Stimulated activated CD8-positive, alpha-beta memory T cell treated with anti-CD3 and anti-CD28 coated beads, Interleukin-2, amount 100 ng/mL, for 1 hour (primary cell): ENCODE results near the gene MST1R.

Experiments
- DNase-seq, 2 donors: peaks; one replicate each; pipeline ENCODE4 v3.0.0-alpha.2; 2020; ENCODE audit warnings: low read depth in 2 of 2

Gene MST1R

DNA sequence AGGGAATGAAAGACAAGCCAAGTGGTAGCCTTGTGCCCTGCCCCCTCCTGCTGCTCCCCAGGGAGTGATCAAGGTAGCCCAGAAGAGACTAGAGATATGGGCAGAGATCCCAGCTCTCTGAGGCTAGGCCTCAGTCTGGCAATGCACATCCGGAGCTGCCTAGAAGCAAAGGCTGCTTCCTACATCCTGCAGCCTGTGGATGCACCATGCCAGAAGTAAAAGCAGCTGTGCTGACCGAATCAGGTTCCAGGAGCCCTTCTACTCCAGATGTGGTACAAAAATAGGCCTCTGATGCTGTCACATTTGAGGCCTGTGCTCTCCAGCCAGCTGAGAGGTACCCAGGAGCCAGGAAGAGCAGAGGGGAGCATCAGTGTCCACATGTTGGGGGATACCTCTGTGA lies 63.3 kb downstream of the MST1R start:
- no peak for DNase-seq

DNA sequence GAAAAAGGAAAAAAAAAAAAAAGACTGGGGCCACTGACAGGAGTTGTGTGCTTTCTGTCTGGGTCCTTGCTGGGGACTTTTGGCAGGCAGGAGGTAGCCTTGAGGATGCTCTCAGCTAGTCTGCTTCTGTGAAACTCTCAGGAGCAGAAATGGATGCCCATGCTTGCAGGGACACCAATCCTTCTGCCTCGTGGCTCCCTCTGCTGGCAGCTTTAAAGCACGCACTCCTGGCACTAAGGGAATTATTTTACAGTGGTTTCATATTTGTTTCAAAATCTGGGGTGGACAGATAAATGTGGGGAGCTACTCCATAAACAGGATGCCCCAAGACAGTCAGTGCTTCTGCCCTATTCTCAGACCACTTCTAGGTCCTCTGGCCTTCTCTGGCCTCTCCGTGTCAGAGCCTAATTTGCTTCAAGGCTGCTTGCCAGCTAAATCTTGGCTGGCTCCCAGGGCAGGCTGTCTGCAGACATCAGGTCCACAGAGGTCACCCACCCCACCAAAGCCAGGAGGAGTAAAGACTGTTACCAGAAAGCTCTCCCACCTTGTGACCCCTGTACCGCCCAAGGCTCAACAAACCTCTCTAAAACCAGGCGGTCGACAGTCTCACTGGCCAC lies 64.4 kb downstream of the MST1R start:
- peak; percentile 64 to 70 for DNase-seq
